Immature natural killer cell (primary cell): ENCODE measurements around the gene NEMF. TPM values are rescaled to one million over a fixed set of nuclear protein-coding genes. Genes with fewer than 3 reads are reported as not detected.
"Not testable (repeated sequence)": the region's sequence is repeated elsewhere in the genome, so short reads cannot be mapped to it uniquely, and the experiment has no call there.

Experiments used
- DNase-seq, 3 donors: peaks; one replicate each; pipeline ENCODE4 v3.0.0; 2022; ENCODE audit warnings: mixed read lengths in 1 of 3
- H3K27ac Mint-ChIP-seq, 6 donors: one replicate each; pipeline ENCODE4 v1.8.0; 2020; ENCODE audit warnings: mixed read lengths in 6 of 6, mild to moderate bottlenecking in 5 of 6, inconsistent platforms in 4 of 6, moderate library complexity in 3 of 6
- H3K27me3 Mint-ChIP-seq, 3 donors: one replicate each; pipeline ENCODE4 v1.8.0; 2020 to 2021; ENCODE audit warnings: low read depth in 3 of 3, mild to moderate bottlenecking in 3 of 3, mixed read lengths in 3 of 3, moderate library complexity in 3 of 3, inconsistent platforms in 1 of 3
- H3K36me3 Mint-ChIP-seq, 3 donors: one replicate each; pipeline ENCODE4 v1.8.0; 2020; ENCODE audit warnings: mixed read lengths in 3 of 3, inconsistent platforms in 2 of 3, mild to moderate bottlenecking in 2 of 3
- H3K4me1 Mint-ChIP-seq, 2 donors: one replicate each; pipeline ENCODE4 v1.8.0; 2020; ENCODE audit warnings: inconsistent platforms in 2 of 2, mild to moderate bottlenecking in 2 of 2, mixed read lengths in 2 of 2, moderate library complexity in 1 of 2
- H3K4me3 Mint-ChIP-seq, 5 donors: one replicate each; pipeline ENCODE4 v1.8.0; 2020; ENCODE audit warnings: mild to moderate bottlenecking in 5 of 5, mixed read lengths in 5 of 5, inconsistent platforms in 3 of 5, moderate library complexity in 3 of 5
- H3K9me3 Mint-ChIP-seq, 6 donors: one replicate each; pipeline ENCODE4 v1.8.0; 2020; ENCODE audit warnings: mild to moderate bottlenecking in 6 of 6, mixed read lengths in 6 of 6, inconsistent platforms in 4 of 6, moderate library complexity in 3 of 6
- polyA plus RNA-seq, 3 donors: library from polyadenylated mRNA; unstranded; fragments of 300-500 nt; fragmentation: Illumina TruSeq; gene quantifications; one replicate each; pipeline ENCODE4 v1.2.3, GENCODE V29; 2021

Gene NEMF, protein sequence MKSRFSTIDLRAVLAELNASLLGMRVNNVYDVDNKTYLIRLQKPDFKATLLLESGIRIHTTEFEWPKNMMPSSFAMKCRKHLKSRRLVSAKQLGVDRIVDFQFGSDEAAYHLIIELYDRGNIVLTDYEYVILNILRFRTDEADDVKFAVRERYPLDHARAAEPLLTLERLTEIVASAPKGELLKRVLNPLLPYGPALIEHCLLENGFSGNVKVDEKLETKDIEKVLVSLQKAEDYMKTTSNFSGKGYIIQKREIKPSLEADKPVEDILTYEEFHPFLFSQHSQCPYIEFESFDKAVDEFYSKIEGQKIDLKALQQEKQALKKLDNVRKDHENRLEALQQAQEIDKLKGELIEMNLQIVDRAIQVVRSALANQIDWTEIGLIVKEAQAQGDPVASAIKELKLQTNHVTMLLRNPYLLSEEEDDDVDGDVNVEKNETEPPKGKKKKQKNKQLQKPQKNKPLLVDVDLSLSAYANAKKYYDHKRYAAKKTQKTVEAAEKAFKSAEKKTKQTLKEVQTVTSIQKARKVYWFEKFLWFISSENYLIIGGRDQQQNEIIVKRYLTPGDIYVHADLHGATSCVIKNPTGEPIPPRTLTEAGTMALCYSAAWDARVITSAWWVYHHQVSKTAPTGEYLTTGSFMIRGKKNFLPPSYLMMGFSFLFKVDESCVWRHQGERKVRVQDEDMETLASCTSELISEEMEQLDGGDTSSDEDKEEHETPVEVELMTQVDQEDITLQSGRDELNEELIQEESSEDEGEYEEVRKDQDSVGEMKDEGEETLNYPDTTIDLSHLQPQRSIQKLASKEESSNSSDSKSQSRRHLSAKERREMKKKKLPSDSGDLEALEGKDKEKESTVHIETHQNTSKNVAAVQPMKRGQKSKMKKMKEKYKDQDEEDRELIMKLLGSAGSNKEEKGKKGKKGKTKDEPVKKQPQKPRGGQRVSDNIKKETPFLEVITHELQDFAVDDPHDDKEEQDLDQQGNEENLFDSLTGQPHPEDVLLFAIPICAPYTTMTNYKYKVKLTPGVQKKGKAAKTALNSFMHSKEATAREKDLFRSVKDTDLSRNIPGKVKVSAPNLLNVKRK
- polyA plus RNA-seq, result 10 to 100 TPM; 28.7 to 54.4 (median 33.4) TPM

DNA sequence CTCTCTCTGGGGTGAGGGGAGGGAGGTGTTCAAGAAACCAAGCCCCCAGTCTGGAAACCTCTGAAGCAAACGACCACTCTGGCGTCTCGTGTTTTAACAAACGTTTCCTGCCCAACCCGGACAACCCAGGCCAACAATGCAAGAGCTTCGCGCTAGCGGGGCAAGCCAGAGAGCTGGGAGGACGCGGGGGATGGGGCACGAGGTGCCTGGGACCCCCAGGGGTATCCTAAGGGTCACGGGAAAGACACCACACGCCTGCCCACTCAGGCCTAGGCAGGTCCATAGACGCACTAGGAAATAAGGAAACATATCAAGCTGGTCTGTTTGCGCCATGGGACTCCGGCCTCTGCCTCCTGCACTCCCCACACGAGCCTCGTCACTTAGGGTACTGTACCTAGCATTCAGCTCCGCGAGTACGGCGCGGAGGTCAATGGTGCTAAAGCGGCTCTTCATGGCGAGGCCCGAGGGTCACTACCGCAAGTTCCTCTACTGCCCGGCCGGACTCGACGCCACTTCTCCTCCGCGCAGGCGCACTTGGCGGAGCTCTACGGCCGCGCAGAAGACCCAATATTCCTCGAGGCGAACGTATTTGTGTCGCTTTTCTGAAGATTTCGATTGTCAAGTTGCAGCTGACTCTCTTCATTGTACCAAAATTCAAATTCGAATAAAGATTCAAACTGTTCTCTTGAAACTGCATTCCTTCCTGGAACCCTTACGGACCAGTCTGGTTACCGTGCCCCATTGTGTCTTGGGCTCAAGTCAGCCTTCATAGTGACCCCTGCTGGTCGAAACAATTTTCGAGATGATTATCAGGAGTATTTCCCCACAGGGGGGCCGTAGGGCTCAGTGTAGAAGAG is at the start of gene NEMF:
NEMF (minus strand) TSS at position 488 of the 857 bp plus-strand sequence; CDS start at position 453, 35 bp downstream.
- H3K4me1 Mint-ChIP-seq, result peaks cover 46 to 54% of the 10 kb centered on the region in 2 donors
- peak within 1 kb of the TSS; percentile 97 to 100 (median 99) for H3K4me3 Mint-ChIP-seq
- H3K27ac Mint-ChIP-seq, result peak within 1 kb of the TSS; percentile 91 to 99 (median 97)
- H3K36me3 Mint-ChIP-seq, result peaks cover 7% of the 10 kb centered on the region in 3 donors
- peak; percentile 82 to 83 (median 83) for DNase-seq
- H3K27me3 Mint-ChIP-seq, result peaks cover 6 to 22% (median 6%) of the 10 kb centered on the region in 3 donors
- H3K9me3 Mint-ChIP-seq, result no peaks in the 10 kb centered on the region

DNA sequence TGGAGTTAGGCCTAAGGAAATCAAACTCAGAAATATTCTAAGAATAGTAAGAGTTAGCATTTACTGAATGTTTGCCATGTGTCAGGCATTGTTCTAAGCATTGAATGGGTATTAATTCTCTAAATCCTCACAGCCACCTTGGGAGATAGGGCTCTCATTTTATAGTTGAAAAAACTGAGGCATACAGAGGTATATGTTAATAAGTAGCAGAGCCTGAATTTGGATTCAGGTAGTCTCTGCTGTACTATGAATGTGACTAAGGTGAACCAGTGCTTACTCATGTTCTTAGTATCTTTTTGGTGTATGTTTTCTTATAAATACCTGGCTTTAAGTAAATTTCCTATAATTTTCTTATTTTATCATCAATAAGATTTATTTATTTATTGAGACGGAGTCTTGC is 48.4 kb upstream of the NEMF start:
- Mint-ChIP-seq H3K27ac (peak overlapping the region in 1 of 6 donors; percentile 17), H3K36me3 (peaks cover 8 to 15% (median 9%) of the 10 kb centered on the region in 3 donors), H3K4me1 (peaks cover 40 to 55% of the 10 kb centered on the region in 2 donors), H3K9me3 (no peaks in the 10 kb centered on the region), H3K4me3 (no peak overlapping the region), H3K27me3 (peaks cover 0 to 3% (median 0%) of the 10 kb centered on the region in 3 donors)
- no peak for DNase-seq

DNA sequence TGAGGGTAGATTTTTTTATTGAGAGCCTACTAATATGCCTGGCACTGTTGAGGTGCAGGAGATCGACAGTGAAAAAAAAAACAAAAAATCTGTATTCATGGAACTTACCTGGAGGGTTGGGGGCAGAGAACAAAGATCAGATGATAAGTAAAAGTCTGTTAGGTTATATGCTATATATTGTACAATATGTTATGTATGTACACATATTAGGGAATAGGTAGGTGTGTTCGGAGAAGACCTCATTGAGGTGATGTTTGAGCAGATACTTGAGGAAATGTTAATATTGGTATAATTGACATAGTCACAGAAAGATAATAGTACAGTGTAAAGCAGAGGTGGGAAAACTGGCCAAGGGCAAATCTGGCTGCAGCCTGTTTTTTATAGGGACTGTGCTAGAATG is 45.9 kb upstream of the NEMF start:
- peaks cover 6 to 16% (median 16%) of the 10 kb centered on the region in 3 donors for H3K27me3 Mint-ChIP-seq
- no peaks in the 10 kb centered on the region for H3K9me3 Mint-ChIP-seq
- H3K27ac Mint-ChIP-seq, result peak overlapping the region; percentile 83 to 99 (median 93)
- no peak for DNase-seq
- peak overlapping the region; percentile 32 to 78 (median 67) for H3K4me3 Mint-ChIP-seq
- peaks cover 29 to 38% (median 31%) of the 10 kb centered on the region in 3 donors for H3K36me3 Mint-ChIP-seq
- H3K4me1 Mint-ChIP-seq, result peaks cover 54 to 70% of the 10 kb centered on the region in 2 donors

DNA sequence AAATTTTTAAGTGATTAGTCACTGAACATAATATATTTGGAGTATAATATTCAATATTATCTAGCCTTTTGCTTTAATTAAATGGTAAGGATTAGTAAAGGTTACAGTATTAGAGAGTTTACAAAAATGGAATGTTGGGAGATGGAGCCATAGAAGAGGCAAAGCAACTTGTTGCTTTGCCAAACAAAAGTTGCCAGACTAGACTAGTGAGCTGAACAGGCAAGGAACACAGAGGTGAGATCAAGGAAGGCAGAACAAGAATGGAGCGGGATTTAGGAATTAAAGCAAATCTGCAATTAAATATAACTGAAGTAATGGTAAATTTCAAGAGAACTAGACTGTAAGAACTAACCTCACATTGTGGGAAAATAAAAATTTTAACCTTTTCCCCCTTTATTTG is 45.4 kb upstream of the NEMF start:
- H3K27me3 Mint-ChIP-seq, result peaks cover 10 to 21% (median 17%) of the 10 kb centered on the region in 3 donors
- peak overlapping the region; percentile 59 to 78 (median 67) for H3K4me3 Mint-ChIP-seq
- no peaks in the 10 kb centered on the region for H3K9me3 Mint-ChIP-seq
- no peak for DNase-seq
- H3K4me1 Mint-ChIP-seq, result peaks cover 53 to 70% of the 10 kb centered on the region in 2 donors
- H3K27ac Mint-ChIP-seq, result peak overlapping the region; percentile 84 to 99 (median 96)
- H3K36me3 Mint-ChIP-seq, result peaks cover 29 to 39% (median 32%) of the 10 kb centered on the region in 3 donors

DNA sequence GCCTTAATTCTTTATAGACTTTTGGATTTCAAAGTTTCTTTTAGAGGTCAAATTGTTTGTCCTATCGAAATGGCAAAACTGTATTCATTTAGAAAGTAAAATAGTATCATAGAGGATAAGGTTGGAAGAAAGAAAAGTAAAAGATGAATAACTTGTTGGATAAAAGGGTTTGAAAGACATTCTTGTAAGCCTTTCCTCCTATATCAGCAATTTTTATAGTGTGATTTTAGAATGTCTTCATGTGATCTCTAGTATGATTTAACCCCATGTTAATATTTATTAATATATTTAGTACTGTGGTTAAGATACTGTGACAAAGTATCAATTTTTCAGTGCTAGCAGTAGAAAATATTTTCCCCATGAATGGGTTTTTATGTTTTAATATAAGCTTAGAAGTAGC is 44.8 kb upstream of the NEMF start:
- Mint-ChIP-seq H3K27me3 (peaks cover 12 to 26% (median 19%) of the 10 kb centered on the region in 3 donors), H3K4me3 (peak overlapping the region; percentile 93 to 100 (median 95)), H3K4me1 (peaks cover 55 to 70% of the 10 kb centered on the region in 2 donors), H3K9me3 (no peaks in the 10 kb centered on the region), H3K36me3 (peaks cover 29 to 39% (median 32%) of the 10 kb centered on the region in 3 donors), H3K27ac (peak overlapping the region; percentile 85 to 100 (median 94))
- no peak for DNase-seq

DNA sequence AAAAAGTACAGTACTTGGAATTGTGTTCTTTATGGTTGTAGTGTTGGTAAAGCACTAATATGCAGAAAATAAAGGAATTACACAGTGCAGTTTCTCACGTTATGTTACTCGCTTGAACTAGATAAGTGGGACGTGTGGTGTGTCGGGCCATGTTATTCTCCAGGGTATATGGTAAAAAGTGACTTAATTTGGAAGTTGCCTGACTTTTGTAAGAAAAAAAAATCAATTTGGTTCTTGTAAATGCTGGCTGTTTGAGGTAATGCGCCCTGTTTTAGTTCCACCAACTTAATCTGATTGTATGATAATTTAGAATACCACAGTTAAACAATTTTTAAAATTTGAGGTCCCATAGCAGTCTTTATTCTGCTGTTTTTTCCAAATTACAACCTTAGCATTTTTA is 44.4 kb upstream of the NEMF start:
- Mint-ChIP-seq H3K27me3 (peaks cover 15 to 30% (median 22%) of the 10 kb centered on the region in 3 donors), H3K36me3 (peaks cover 25 to 36% (median 28%) of the 10 kb centered on the region in 3 donors), H3K27ac (peak overlapping the region; percentile 85 to 100 (median 90)), H3K4me3 (peak overlapping the region; percentile 93 to 100 (median 95)), H3K4me1 (peaks cover 57 to 70% of the 10 kb centered on the region in 2 donors), H3K9me3 (no peaks in the 10 kb centered on the region)
- no peak for DNase-seq

DNA sequence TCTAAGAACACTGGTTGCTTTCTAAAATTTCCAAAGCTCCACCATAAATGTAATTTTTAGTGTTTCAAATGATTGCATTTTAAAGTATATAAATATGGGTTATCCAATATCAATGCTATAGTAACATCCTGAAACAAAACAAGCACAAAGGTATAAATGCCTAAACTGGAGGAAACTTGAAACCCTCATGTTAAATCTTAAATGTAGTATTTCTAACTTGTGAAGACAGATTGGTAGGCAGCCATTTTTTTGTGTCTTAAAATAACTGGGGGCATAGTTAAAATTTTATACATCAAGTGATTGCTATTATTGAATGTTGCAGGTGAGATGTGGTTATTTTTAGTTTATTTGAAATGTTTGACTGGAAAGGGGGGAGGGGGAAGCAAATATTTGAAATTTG is 43.7 kb upstream of the NEMF start:
- Mint-ChIP-seq H3K36me3 (peaks cover 25 to 36% (median 28%) of the 10 kb centered on the region in 3 donors), H3K4me3 (peak overlapping the region; percentile 93 to 100 (median 95)), H3K27ac (peak overlapping the region; percentile 85 to 100 (median 94)), H3K4me1 (peaks cover 62 to 74% of the 10 kb centered on the region in 2 donors), H3K27me3 (peaks cover 15 to 33% (median 22%) of the 10 kb centered on the region in 3 donors)
- not testable (repeated sequence) for H3K9me3 Mint-ChIP-seq, DNase-seq

DNA sequence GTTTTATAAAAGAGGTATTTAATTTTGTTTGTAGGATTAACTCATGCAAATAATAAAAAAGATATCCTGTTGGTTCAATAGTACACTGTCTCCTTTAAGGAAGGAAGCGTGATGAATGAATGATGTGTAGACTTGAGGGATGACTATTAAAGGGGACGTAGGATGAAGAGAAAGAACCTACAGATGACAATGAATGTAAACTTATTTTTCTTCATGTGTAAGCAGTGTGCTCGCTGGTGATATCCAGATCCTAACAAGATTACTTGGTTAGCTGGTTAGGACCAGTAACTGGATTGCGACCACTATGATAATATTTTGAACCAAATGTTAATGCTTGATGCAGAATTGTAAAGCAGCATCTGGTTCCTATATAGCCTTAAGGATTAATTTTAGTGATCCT is 42.9 kb upstream of the NEMF start:
- peaks cover 17 to 33% (median 22%) of the 10 kb centered on the region in 3 donors for H3K27me3 Mint-ChIP-seq
- H3K4me3 Mint-ChIP-seq, result peak overlapping the region; percentile 93 to 100 (median 95)
- peaks cover 62 to 74% of the 10 kb centered on the region in 2 donors for H3K4me1 Mint-ChIP-seq
- no peak for DNase-seq
- peaks cover 25 to 36% (median 28%) of the 10 kb centered on the region in 3 donors for H3K36me3 Mint-ChIP-seq
- no peaks in the 10 kb centered on the region for H3K9me3 Mint-ChIP-seq
- H3K27ac Mint-ChIP-seq, result peak overlapping the region; percentile 85 to 100 (median 94)

DNA sequence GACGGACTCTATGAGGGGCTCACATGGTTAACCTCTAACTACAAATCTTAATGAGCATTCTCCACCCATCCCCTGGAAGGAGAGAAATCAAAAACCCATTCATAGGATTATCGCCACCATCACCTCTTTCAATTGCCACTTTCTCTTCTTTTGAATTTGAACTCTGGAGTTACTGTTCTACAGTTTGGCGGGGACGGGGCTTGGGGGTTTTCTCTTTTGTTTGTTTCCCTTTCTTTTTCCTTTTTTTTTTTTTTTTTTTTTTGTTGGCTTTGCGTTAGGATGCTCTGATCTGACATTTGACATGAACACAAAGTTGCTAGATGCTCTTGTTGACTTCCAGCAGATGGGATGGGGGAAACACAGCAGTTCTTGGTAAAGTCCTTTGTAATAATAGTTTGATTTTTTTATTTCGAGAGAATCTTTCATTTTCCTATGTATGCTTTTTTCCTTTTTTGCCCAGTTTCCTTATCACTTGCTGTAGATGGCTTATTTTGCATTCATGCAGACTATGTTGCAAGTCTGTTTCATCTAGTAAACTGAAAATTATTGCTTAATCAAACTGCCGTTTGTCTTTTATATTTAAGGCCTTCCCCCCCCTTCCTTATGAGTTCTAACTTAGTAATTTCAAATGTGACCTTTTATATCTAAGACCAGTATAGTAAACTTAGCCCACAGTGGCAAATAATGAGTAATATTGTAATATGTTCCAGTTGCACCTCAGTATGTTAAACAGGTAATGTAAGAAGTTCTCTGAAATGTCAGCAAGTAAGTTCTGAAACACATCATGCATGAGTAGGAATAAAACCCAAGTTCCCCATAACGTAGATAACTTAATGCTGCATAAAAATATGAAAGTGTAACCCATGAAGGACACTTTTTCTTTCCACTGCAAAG is 41.9 kb upstream of the NEMF start:
- peak overlapping the region; percentile 93 to 100 (median 95) for H3K4me3 Mint-ChIP-seq
- H3K4me1 Mint-ChIP-seq, result peaks cover 58 to 67% of the 10 kb centered on the region in 2 donors
- DNase-seq, result not testable (repeated sequence)

DNA sequence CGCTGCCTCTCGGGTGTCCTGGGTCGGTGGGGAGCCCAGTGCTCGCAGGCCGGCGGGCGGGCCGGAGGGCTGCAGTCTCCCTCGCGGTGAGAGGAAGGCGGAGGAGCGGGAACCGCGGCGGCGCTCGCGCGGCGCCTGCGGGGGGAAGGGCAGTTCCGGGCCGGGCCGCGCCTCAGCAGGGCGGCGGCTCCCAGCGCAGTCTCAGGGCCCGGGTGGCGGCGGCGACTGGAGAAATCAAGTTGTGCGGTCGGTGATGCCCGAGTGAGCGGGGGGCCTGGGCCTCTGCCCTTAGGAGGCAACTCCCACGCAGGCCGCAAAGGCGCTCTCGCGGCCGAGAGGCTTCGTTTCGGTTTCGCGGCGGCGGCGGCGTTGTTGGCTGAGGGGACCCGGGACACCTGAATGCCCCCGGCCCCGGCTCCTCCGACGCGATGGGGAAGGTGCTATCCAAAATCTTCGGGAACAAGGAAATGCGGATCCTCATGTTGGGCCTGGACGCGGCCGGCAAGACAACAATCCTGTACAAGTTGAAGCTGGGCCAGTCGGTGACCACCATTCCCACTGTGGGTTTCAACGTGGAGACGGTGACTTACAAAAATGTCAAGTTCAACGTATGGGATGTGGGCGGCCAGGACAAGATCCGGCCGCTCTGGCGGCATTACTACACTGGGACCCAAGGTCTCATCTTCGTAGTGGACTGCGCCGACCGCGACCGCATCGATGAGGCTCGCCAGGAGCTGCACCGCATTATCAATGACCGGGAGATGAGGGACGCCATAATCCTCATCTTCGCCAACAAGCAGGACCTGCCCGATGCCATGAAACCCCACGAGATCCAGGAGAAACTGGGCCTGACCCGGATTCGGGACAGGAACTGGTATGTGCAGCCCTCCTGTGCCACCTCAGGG is 41.0 kb upstream of the NEMF start:
- peaks cover 17 to 33% (median 19%) of the 10 kb centered on the region in 3 donors for H3K27me3 Mint-ChIP-seq
- no peaks in the 10 kb centered on the region for H3K9me3 Mint-ChIP-seq
- peak; percentile 84 to 89 (median 88) for DNase-seq
- H3K4me3 Mint-ChIP-seq, result peak overlapping the region; percentile 93 to 100 (median 95)
- H3K4me1 Mint-ChIP-seq, result peaks cover 51 to 58% of the 10 kb centered on the region in 2 donors
- peaks cover 25 to 36% (median 28%) of the 10 kb centered on the region in 3 donors for H3K36me3 Mint-ChIP-seq
- H3K27ac Mint-ChIP-seq, result peak overlapping the region; percentile 99 to 100 (median 100)

More for the DNA sequence above, 41.9 kb upstream of the NEMF start:
- H3K9me3 Mint-ChIP-seq, result not testable (repeated sequence)
- peaks cover 25 to 36% (median 28%) of the 10 kb centered on the region in 3 donors for H3K36me3 Mint-ChIP-seq
- H3K27me3 Mint-ChIP-seq, result peaks cover 17 to 33% (median 22%) of the 10 kb centered on the region in 3 donors
- H3K27ac Mint-ChIP-seq, result peak overlapping the region; percentile 98 to 100 (median 100)
